Neural cell (in vitro differentiated cells): ENCODE measurements around the gene PHACTR4. TPM values are rescaled to one million over a fixed set of nuclear protein-coding genes. Genes with fewer than 3 reads are reported as not detected.

Experiments used
- H2AFZ ChIP-seq: fragments of 200-600, 300-800 bp; sonication (generic), shearing (Covaris generic); 2 replicates; pipeline ENCODE4 v1.6.0; 2014; ENCODE audit warnings: low read depth, mild to moderate bottlenecking, antibody characterized with exemption, low read length, moderate library complexity
- H3F3A ChIP-seq: fragments of 200-600 bp; shearing (Covaris generic); 2 replicates; pipeline ENCODE4 v1.6.1; 2016; ENCODE audit warnings: mild to moderate bottlenecking, moderate library complexity, mixed read lengths, antibody characterized with exemption, low read length; ENCODE audit not compliant: insufficient read depth, poor library complexity, severe bottlenecking
- H3K27ac ChIP-seq: fragments of 200-600, 300-800 bp; sonication (generic), shearing (Covaris generic); 2 replicates; pipeline ENCODE4 v1.5.1; 2014; ENCODE audit warnings: mild to moderate bottlenecking, low read length, moderate library complexity
- H3K27me3 ChIP-seq: fragments of 300-800, 200-600 bp; sonication (generic), shearing (Covaris generic); 2 replicates; pipeline ENCODE4 v1.6.0; 2014; ENCODE audit warnings: mild to moderate bottlenecking, low read depth, low read length, moderate library complexity; ENCODE audit not compliant: insufficient read depth
- H3K36me3 ChIP-seq: fragments of 300-800, 200-600 bp; sonication (generic), shearing (Covaris generic); 2 replicates; pipeline ENCODE4 v1.5.1; 2014; ENCODE audit warnings: mild to moderate bottlenecking, antibody characterized with exemption, low read length, moderate library complexity; ENCODE audit not compliant: insufficient read depth
- H3K4me2 ChIP-seq: fragments of 300-800, 200-600 bp; sonication (generic), shearing (Covaris generic); 2 replicates; pipeline ENCODE4 v1.6.0; 2014; ENCODE audit warnings: mild to moderate bottlenecking, low read length
- H3K4me3 ChIP-seq: fragments of 300-800, 200-600 bp; sonication (generic), shearing (Covaris generic); 2 replicates; pipeline ENCODE4 v1.5.1; 2014; ENCODE audit warnings: mild to moderate bottlenecking, low read length, moderate library complexity
- H3K79me2 ChIP-seq: fragments of 200-600 bp; shearing (Covaris generic); replicated peaks from 2 replicates; pipeline ENCODE4 v1.6.0; 2014; ENCODE audit warnings: mild to moderate bottlenecking, low read length, moderate library complexity; ENCODE audit not compliant: insufficient read depth
- H3K9ac ChIP-seq: fragments of 300-800, 200-600 bp; sonication (generic), shearing (Covaris generic); 2 replicates; pipeline ENCODE4 v1.6.1; 2016; ENCODE audit warnings: mild to moderate bottlenecking, low read length, mixed read lengths
- H3K9me2 ChIP-seq: fragments of 200-600 bp; shearing (Covaris generic); 2 replicates; pipeline ENCODE4 v1.6.1; 2016; ENCODE audit warnings: mild to moderate bottlenecking, low read length, mixed read lengths; ENCODE audit not compliant: insufficient read depth
- H3K9me3 ChIP-seq: fragments of 200-600, 300-800 bp; sonication (generic), shearing (Covaris generic); 2 replicates; pipeline ENCODE4 v1.6.1; 2016; ENCODE audit warnings: mild to moderate bottlenecking, mixed run types, low read length, moderate library complexity, mixed read lengths
- H4K20me1 ChIP-seq: fragments of 200-600 bp; shearing (Covaris generic); 2 replicates; pipeline ENCODE4 v1.6.1; 2016; ENCODE audit warnings: mild to moderate bottlenecking, mixed run types; ENCODE audit not compliant: insufficient read depth
- CTCF ChIP-seq: fragments of 450-650 bp; IDR thresholded peaks from 2 replicates; pipeline ENCODE4 v1.5.1; 2014; ENCODE audit warnings: antibody characterized with exemption, mild to moderate bottlenecking, moderate library complexity; ENCODE audit not compliant: poor library complexity, severe bottlenecking
- EP300 ChIP-seq: fragments of 450-650 bp; conservative IDR thresholded peaks from 2 replicates; pipeline ENCODE4 v1.6.1; 2014; ENCODE audit warnings: antibody characterized with exemption, mild to moderate bottlenecking, moderate library complexity; ENCODE audit not compliant: poor library complexity, severe bottlenecking
- EZH2 ChIP-seq: fragments of 200-600, 300-800 bp; shearing (Covaris generic), sonication (generic); IDR thresholded peaks from 2 replicates; pipeline ENCODE4 v1.6.1; 2014; ENCODE audit warnings: antibody characterized with exemption, low read length, borderline replicate concordance, mild to moderate bottlenecking; ENCODE audit not compliant: insufficient read depth, poor library complexity, severe bottlenecking
- MXI1 ChIP-seq: fragments of 450-650 bp; conservative IDR thresholded peaks from 2 replicates; pipeline ENCODE4 v1.6.1; 2014; ENCODE audit warnings: antibody characterized with exemption, mild to moderate bottlenecking; ENCODE audit not compliant: poor library complexity, severe bottlenecking
- POLR2AphosphoS5 ChIP-seq: IDR thresholded peaks from 2 replicates; pipeline ENCODE4 v1.6.1; 2012
- RAD21 ChIP-seq: fragments of 450-650 bp; conservative IDR thresholded peaks from 2 replicates; pipeline ENCODE4 v1.6.1; 2014; ENCODE audit warnings: antibody characterized with exemption, mild to moderate bottlenecking, moderate library complexity
- REST ChIP-seq: IDR thresholded peaks from 2 replicates; pipeline ENCODE4 v1.6.1; 2012; ENCODE audit warnings: borderline replicate concordance
- SMC3 ChIP-seq: fragments of 450-650 bp; conservative IDR thresholded peaks from 2 replicates; pipeline ENCODE4 v1.6.1; 2014; ENCODE audit warnings: antibody characterized with exemption, mild to moderate bottlenecking, moderate library complexity; ENCODE audit not compliant: poor library complexity
- TAF1 ChIP-seq: IDR thresholded peaks from 2 replicates; pipeline ENCODE4 v1.6.1; 2012; ENCODE audit warnings: low read depth
- polyA plus RNA-seq: library from polyadenylated mRNA; depleted of rRNA; stranded (reverse); fragments of >200 nt; gene quantifications from 2 replicates; pipeline ENCODE4 v1.2.3, GENCODE V29; 2014

The PHACTR4 gene
- polyA plus RNA-seq, 1 donor from 2014 or later, result 7.9 TPM

GRCh38 chr1:28421744-28422143 is 52.2 kb downstream of the PHACTR4 start:
- Histone ChIP-seq H3K4me3 (no peak overlapping the region), H3K9me2 (no peaks in the 10 kb centered on the region), H3K79me2 (peaks cover 6% of the 10 kb centered on the region), H3K36me3 (no peaks in the 10 kb centered on the region), H3K4me2 (no peak overlapping the region), H3K27ac (no peak overlapping the region), H3K9me3 (no peaks in the 10 kb centered on the region), H3F3A (no peaks in the 10 kb centered on the region), H3K27me3 (no peaks in the 10 kb centered on the region), H2AFZ (no peak overlapping the region), H4K20me1 (no peaks in the 10 kb centered on the region), H3K9ac (no peak overlapping the region)
- TF ChIP-seq REST, result no peak
- TF ChIP-seq TAF1, result no peak
- no peak for TF ChIP-seq SMC3
- no peak for TF ChIP-seq MXI1
- no peak for TF ChIP-seq EP300
- TF ChIP-seq EZH2, result no peak
- no peak for TF ChIP-seq RAD21
- no peak for TF ChIP-seq POLR2AphosphoS5
- TF ChIP-seq CTCF, result no peak

GRCh38 chr1:28426831-28427230 is 57.3 kb downstream of the PHACTR4 start:
- H3K36me3 ChIP-seq, result no peaks in the 10 kb centered on the region
- no peak overlapping the region for H3K27ac ChIP-seq
- no peak overlapping the region for H2AFZ ChIP-seq
- H3F3A ChIP-seq, result no peaks in the 10 kb centered on the region
- H3K27me3 ChIP-seq, result no peaks in the 10 kb centered on the region
- H3K9me3 ChIP-seq, result no peaks in the 10 kb centered on the region
- no peak overlapping the region for H3K4me3 ChIP-seq
- H3K9ac ChIP-seq, result no peak overlapping the region
- H3K4me2 ChIP-seq, result no peak overlapping the region
- H3K79me2 ChIP-seq, result no peaks in the 10 kb centered on the region
- H4K20me1 ChIP-seq, result no peaks in the 10 kb centered on the region
- TF ChIP-seq POLR2AphosphoS5 (no peak), EZH2 (no peak), EP300 (no peak), MXI1 (no peak), REST (no peak), CTCF (no peak), RAD21 (no peak), TAF1 (no peak), SMC3 (no peak)
- no peaks in the 10 kb centered on the region for H3K9me2 ChIP-seq
